Panc1 (cell line): ENCODE data around the gene DCHS1. TPM values are rescaled to one million over a fixed set of nuclear protein-coding genes. Genes with fewer than 3 reads are reported as not detected.

Experiments used
- ATAC-seq: fragments of 200-7000 bp; cut with Tn5 transposase; 2 replicates; pipeline ENCODE4 v1.9.1; 2020; ENCODE audit warnings: mild to moderate bottlenecking, moderate library complexity
- BruUV-seq: library from RNA; stranded (reverse); fragments of 400-500 nt; replicated peaks from 2 replicates; lab custom pipeline; 2021; lab: Mats Ljungman, UMichigan
- CTCF ChIA-PET: fragments of 300-600 bp; sonication (Branson Sonifier 250); formaldehyde crosslinking; loops from one replicate; lab custom pipeline; 2022; ENCODE audit warnings: antibody characterized with exemption; lab: Charles Lee
- POLR2A ChIA-PET: fragments of 300-600 bp; sonication (Branson Sonifier 250); formaldehyde crosslinking; loops from one replicate; lab custom pipeline; 2022; ENCODE audit warnings: antibody characterized with exemption; lab: Charles Lee
- DNase-seq: peaks from one replicate; pipeline ENCODE4 v3.0.0-alpha.2; 2010; ENCODE audit warnings: low read depth, low spot score
- H3K27ac ChIP-seq: 2 replicates; pipeline ENCODE4 v1.5.1; 2011; ENCODE audit warnings: mild to moderate bottlenecking, low read length, inconsistent platforms
- H3K27me3 ChIP-seq: fragments of 200-500 bp; sonication (Bioruptor generic); 2 replicates; pipeline ENCODE4 v1.6.0; 2014; ENCODE audit warnings: low read length, inconsistent platforms; ENCODE audit not compliant: control insufficient read depth, insufficient read depth
- H3K36me3 ChIP-seq: fragments of 200-500 bp; sonication (Bioruptor generic); 2 replicates; pipeline ENCODE4 v1.5.1; 2014; ENCODE audit warnings: inconsistent platforms, mild to moderate bottlenecking, low read length, moderate library complexity; ENCODE audit not compliant: control insufficient read depth, insufficient read depth
- H3K4me1 ChIP-seq: 2 replicates; pipeline ENCODE4 v1.5.1; 2011; ENCODE audit warnings: inconsistent platforms, mild to moderate bottlenecking, low read length, moderate library complexity; ENCODE audit not compliant: control insufficient read depth, insufficient read depth
- H3K4me3 ChIP-seq, 2 experiments: 2 replicates each; pipeline ENCODE4 v1.5.1; 2011 to 2012; ENCODE audit warnings: low read depth in 2 of 2, low read length in 2 of 2, mild to moderate bottlenecking in 2 of 2, inconsistent platforms in 1 of 2, moderate library complexity in 1 of 2
- H3K9me3 ChIP-seq: fragments of 200-500 bp; sonication (Bioruptor generic); 2 replicates; pipeline ENCODE4 v1.5.1; 2014; ENCODE audit warnings: low read depth, mild to moderate bottlenecking, inconsistent platforms, low read length, moderate library complexity; ENCODE audit not compliant: control insufficient read depth, insufficient read depth
- CTCF ChIP-seq: fragments of 450-650 bp; IDR thresholded peaks from 2 replicates; pipeline ENCODE4 v1.5.1; 2017; ENCODE audit warnings: mild to moderate bottlenecking
- POLR2AphosphoS5 ChIP-seq: IDR thresholded peaks from 2 replicates; pipeline ENCODE4 v1.6.1; 2012; ENCODE audit warnings: mild to moderate bottlenecking, low read depth, low read length, moderate library complexity
- REST ChIP-seq, 2 experiments: IDR thresholded peaks; 2 replicates each; pipeline ENCODE4 v1.6.1; 2011 to 2012; ENCODE audit warnings: low read depth in 2 of 2, control low read depth in 1 of 2, low read length in 1 of 2, mild to moderate bottlenecking in 1 of 2, moderate library complexity in 1 of 2; ENCODE audit not compliant: insufficient read depth in 1 of 2
- SIN3A ChIP-seq: IDR thresholded peaks from 2 replicates; pipeline ENCODE4 v1.6.1; 2012; ENCODE audit warnings: low read depth, mild to moderate bottlenecking, low read length, moderate library complexity, borderline replicate concordance; ENCODE audit not compliant: insufficient read depth
- TCF7L2 ChIP-seq: IDR thresholded peaks from 2 replicates; pipeline ENCODE4 v1.6.1; 2011; ENCODE audit warnings: mild to moderate bottlenecking, low read depth, low read length, inconsistent platforms
- in situ Hi-C: cut with HindIII; loops from 2 replicates; pipeline ENCODE4 v1.10.0; 2016; ENCODE audit warnings: low sequenced_read_pairs, low pct_unique_long_range_greater_than_20kb
- intact Hi-C: fragments of 100-400 bp; cut with micrococcal nuclease; formaldehyde crosslinking; loops from one replicate; pipeline ENCODE4 v1.10.0; 2022; ENCODE audit not compliant: unreplicated experiment
- total RNA-seq: library from RNA; stranded (reverse); gene quantifications from one replicate; pipeline ENCODE4 v1.2.1, GENCODE V29; 2021; ENCODE audit not compliant: unreplicated experiment

DCHS1 gene
- total RNA-seq, 1 experiment from 2014 or later: 2.2 TPM

- Histone ChIP-seq H3K4me1 (no peaks in the 10 kb centered on the region), H3K27ac (no peak overlapping the region), H3K36me3 (no peaks in the 10 kb centered on the region), H3K9me3 (no peaks in the 10 kb centered on the region), H3K27me3 (no peaks in the 10 kb centered on the region), H3K4me3 (no peak overlapping the region)
- CTCF ChIA-PET: no interaction called here
- in situ Hi-C loops: no loop called here
- TSS peak; percentile 23 for BruUV-seq
- intact Hi-C loops: no loop called here
- DNase-seq (no peak), ATAC-seq (no peak)
- TF ChIP-seq CTCF (no peak), REST (IDR thresholded peaks at IDR 0.05; ENCODE audit: insufficient read depth in 1 of 2, low read depth in 2 of 2, low read length in 1 of 2) (no peak), POLR2AphosphoS5 (no peak), SIN3A (no peak), TCF7L2 (no peak)
- POLR2A ChIA-PET: no interaction called here
Observed at GRCh38 chr11:6572215-6572614, 83.4 kb downstream of the DCHS1 start.

- ChIA-PET CTCF (no interaction called here), POLR2A (no interaction called here)
- no peak overlapping the region for H3K4me3 ChIP-seq
- no peaks in the 10 kb centered on the region for H3K27me3 ChIP-seq
- intact Hi-C loops (no loop called here), in situ Hi-C loops (no loop called here)
- ATAC-seq (no peak), DNase-seq (no peak)
- H3K9me3 ChIP-seq: no peaks in the 10 kb centered on the region
- H3K36me3 ChIP-seq: no peaks in the 10 kb centered on the region
- no TSS peak for BruUV-seq
- H3K27ac ChIP-seq: no peak overlapping the region
- no peak for TF ChIP-seq TCF7L2
- no peak for TF ChIP-seq SIN3A
- no peak for TF ChIP-seq POLR2AphosphoS5
- TF ChIP-seq CTCF: no peak
- no peak for TF ChIP-seq REST (IDR thresholded peaks at IDR 0.05; ENCODE audit: insufficient read depth in 1 of 2, low read depth in 2 of 2, low read length in 1 of 2)
- H3K4me1 ChIP-seq: no peaks in the 10 kb centered on the region
Observed at GRCh38 chr11:6571434-6572008, 84.1 kb downstream of the DCHS1 start.
